ENCODE results near the gene BMP6. TPM values are rescaled to one million over a fixed set of nuclear protein-coding genes. Genes with fewer than 3 reads are reported as not detected.

BMP6 gene
- total and polyA plus RNA-seq, 2 donors (not counting 3 experiments of a cell fraction or from before 2014, with no cell fraction given) = 221 to 276 TPM

DNA sequence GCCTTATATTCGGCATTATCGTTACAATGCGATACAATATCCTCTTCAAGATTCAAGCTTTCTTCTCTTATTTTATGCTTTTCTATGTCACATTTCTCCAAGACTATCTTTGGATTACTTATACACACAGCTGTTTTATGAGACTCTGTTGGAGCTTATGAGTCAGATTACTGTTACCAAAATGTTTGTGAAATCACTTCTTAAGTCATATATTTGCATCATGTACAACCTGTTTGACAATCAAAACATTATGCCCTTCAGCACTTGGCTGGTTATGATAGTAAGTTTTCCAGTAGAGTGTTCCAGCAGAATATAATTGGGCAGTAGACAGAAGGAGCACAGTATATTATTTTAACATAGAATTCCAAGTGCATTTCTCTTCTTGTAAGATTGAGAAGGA, 35.2 kb downstream of the BMP6 start:
- H3K4me3 ChIP-seq (replicated peaks in 1 of 3; ENCODE audit: insufficient read depth in 1 of 3, low read depth in 1 of 3, low read length in 3 of 3) = no peak overlapping the region
- no TSS peak for BruUV-seq (replicated peaks)
- TF ChIP-seq JUN (IDR thresholded peaks at IDR 0.05; ENCODE audit: borderline replicate concordance, insufficient read depth, insufficient read length, low read depth) = no peak
- no peak overlapping the region for H3K9ac ChIP-seq (replicated peaks; ENCODE audit: extremely low read depth, insufficient read depth, low read length)
- dilution Hi-C loops (cut with MboI; ENCODE audit: extremely low pct_ligation_motif_present, low sequenced_read_pairs) = no loop called here
- H3K4me2 ChIP-seq (ENCODE audit: insufficient read depth, low read length) = no peak overlapping the region
- H2AFZ ChIP-seq (ENCODE audit: low read depth, low read length) = no peak overlapping the region
- peaks cover 99% of the 10 kb centered on the region for H3K79me2 ChIP-seq (ENCODE audit: control insufficient read depth, insufficient read depth, low read length)
- H3K27me3 ChIP-seq (ENCODE audit: control insufficient read depth in 2 of 2, insufficient read depth in 2 of 2, low read length in 2 of 2) = no peaks in the 10 kb centered on the region
- H3K27ac ChIP-seq (ENCODE audit: insufficient read depth, low read depth, low read length) = no peak overlapping the region
- no peaks in the 10 kb centered on the region for H3K9me3 ChIP-seq (replicated peaks; ENCODE audit: control insufficient read depth, insufficient read depth, low read length)
- H4K20me1 ChIP-seq (replicated peaks; ENCODE audit: control insufficient read depth, extremely low read depth, insufficient read depth, low read length) = peaks cover 22% of the 10 kb centered on the region
- no peak for FAIRE-seq
- ChIA-PET CTCF (interaction anchor here (1.2 to 1.5 kb wide), 2 partner anchors 9 to 10 kb away, joined by 4 read pairs; no protein-coding TSS in a partner anchor), POLR2A (no interaction called here)
- no peak for DNase-seq (ENCODE audit: low read depth, low spot score)
- H3K4me1 ChIP-seq (ENCODE audit: control insufficient read depth, extremely low read depth, insufficient read depth, low read length) = peaks cover 39% of the 10 kb centered on the region
- intact Hi-C loops (cut with micrococcal nuclease) = no loop called here
- H3K36me3 ChIP-seq (ENCODE audit: control insufficient read depth in 2 of 2, extremely low read depth in 1 of 2, insufficient read depth in 2 of 2, low read length in 2 of 2) = peaks cover 43 to 49% of the 10 kb centered on the region in 2 experiments
- H3K9me1 ChIP-seq (replicated peaks; ENCODE audit: control insufficient read depth, extremely low read depth, insufficient read depth, low read length) = no peaks in the 10 kb centered on the region

DNA sequence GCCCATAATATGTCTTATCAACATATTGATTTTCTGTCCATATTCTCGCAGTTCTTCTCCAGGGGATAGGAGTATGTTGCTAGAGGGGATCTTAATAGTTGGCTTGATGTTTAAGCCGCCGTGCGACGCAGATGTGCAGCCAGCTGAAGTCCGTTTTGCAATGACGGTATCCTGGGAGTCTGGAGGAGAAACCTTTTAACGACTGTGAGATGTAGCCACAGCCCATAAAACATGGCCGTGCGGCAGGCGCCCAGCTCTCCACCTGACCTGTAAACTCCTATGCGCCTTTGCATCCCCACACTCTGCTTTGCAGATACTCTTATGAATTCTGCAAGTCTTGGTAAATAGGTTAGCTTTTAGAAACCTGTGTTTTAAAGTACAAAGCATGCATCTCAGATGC, 36.9 kb downstream of the BMP6 start:
- peaks cover 38% of the 10 kb centered on the region for H3K4me1 ChIP-seq (ENCODE audit: control insufficient read depth, extremely low read depth, insufficient read depth, low read length)
- intact Hi-C loops (cut with micrococcal nuclease) = no loop called here
- H3K9ac ChIP-seq (replicated peaks; ENCODE audit: extremely low read depth, insufficient read depth, low read length) = no peak overlapping the region
- H3K27me3 ChIP-seq (ENCODE audit: control insufficient read depth in 2 of 2, insufficient read depth in 2 of 2, low read length in 2 of 2) = no peaks in the 10 kb centered on the region
- FAIRE-seq = no peak
- ChIA-PET CTCF (no interaction called here), POLR2A (no interaction called here)
- H3K9me1 ChIP-seq (replicated peaks; ENCODE audit: control insufficient read depth, extremely low read depth, insufficient read depth, low read length) = no peaks in the 10 kb centered on the region
- no TSS peak for BruUV-seq (replicated peaks)
- no peak overlapping the region for H2AFZ ChIP-seq (ENCODE audit: low read depth, low read length)
- H3K79me2 ChIP-seq (ENCODE audit: control insufficient read depth, insufficient read depth, low read length) = peaks cover 98% of the 10 kb centered on the region
- dilution Hi-C loops (cut with MboI; ENCODE audit: extremely low pct_ligation_motif_present, low sequenced_read_pairs) = no loop called here
- no peak overlapping the region for H3K4me2 ChIP-seq (ENCODE audit: insufficient read depth, low read length)
- TF ChIP-seq JUN (IDR thresholded peaks at IDR 0.05; ENCODE audit: borderline replicate concordance, insufficient read depth, insufficient read length, low read depth) (no peak), EZH2 (IDR thresholded peaks at IDR 0.05; ENCODE audit: borderline replicate concordance, low read depth, low read length, severe bottlenecking) (no peak), FOS (IDR thresholded peaks at IDR 0.05; ENCODE audit: borderline replicate concordance, insufficient read depth, low read length) (no peak), POLR2A (IDR thresholded peaks at IDR 0.05; ENCODE audit: low read depth, low read length) (no peak), MYC (IDR thresholded peaks at IDR 0.05; ENCODE audit: low read depth, low read length) (no peak), CTCF (IDR thresholded peaks at IDR 0.05; ENCODE audit: extremely low read depth in 1 of 2, insufficient read depth in 1 of 2, low read depth in 1 of 2, low read length in 2 of 2) (no peak), POLR2AphosphoS5 (IDR thresholded peaks at IDR 0.05; ENCODE audit: insufficient read depth, low read depth, low read length) (no peak), MAX (IDR thresholded peaks at IDR 0.05; ENCODE audit: insufficient read depth, insufficient read length) (no peak), GATA2 (IDR thresholded peaks at IDR 0.05; ENCODE audit: insufficient read depth, insufficient read length, low read depth, low read length) (no peak)
- H3K4me3 ChIP-seq (replicated peaks in 1 of 3; ENCODE audit: insufficient read depth in 1 of 3, low read depth in 1 of 3, low read length in 3 of 3) = no peak overlapping the region
- peaks cover 40 to 45% of the 10 kb centered on the region in 2 experiments for H3K36me3 ChIP-seq (ENCODE audit: control insufficient read depth in 2 of 2, extremely low read depth in 1 of 2, insufficient read depth in 2 of 2, low read length in 2 of 2)
- H4K20me1 ChIP-seq (replicated peaks; ENCODE audit: control insufficient read depth, extremely low read depth, insufficient read depth, low read length) = peaks cover 24% of the 10 kb centered on the region
- DNase-seq (ENCODE audit: low read depth, low spot score) = no peak
- H3K27ac ChIP-seq (ENCODE audit: insufficient read depth, low read depth, low read length) = no peak overlapping the region
- no peaks in the 10 kb centered on the region for H3K9me3 ChIP-seq (replicated peaks; ENCODE audit: control insufficient read depth, insufficient read depth, low read length)

Data from endothelial cell of umbilical vein (primary cell).